K562 (cell line): ENCODE data around the gene MCM7. TPM values are rescaled to one million over a fixed set of nuclear protein-coding genes. Genes with fewer than 3 reads are reported as not detected.

Experiments used
- BACH1 ChIP-seq: fragments of 200-800 bp; sonication (Bioruptor generic); IDR thresholded peaks from 2 replicates; pipeline ENCODE4 v1.6.1; 2016; ENCODE audit warnings: missing genetic modification characterization, missing compliant biosample characterization
- CHAMP1 ChIP-seq: fragments of 450-650 bp; IDR thresholded peaks from 2 replicates; pipeline ENCODE4 v1.6.1; 2016; ENCODE audit warnings: mild to moderate bottlenecking
- MAZ ChIP-seq, 2 experiments: fragments of 450-650 bp in 1 of 2; sonication (generic) in 1 of 2; formaldehyde crosslinking; IDR thresholded peaks in 1 of 2; conservative IDR thresholded peaks in 1 of 2; 2 replicates each; pipeline versions ENCODE4 v1.4.0 to v1.5.0; 2020; ENCODE audit warnings: mild to moderate bottlenecking in 1 of 2, missing genetic modification reagents in 1 of 2
- MED1 ChIP-seq: sonication (generic); formaldehyde crosslinking; IDR thresholded peaks from 2 replicates; pipeline ENCODE4 v1.8.1; 2023; ENCODE audit warnings: missing genetic modification reagents, borderline replicate concordance
- PHB2 ChIP-seq: fragments of 450-650 bp; IDR thresholded peaks from 2 replicates; pipeline ENCODE4 v1.6.1; 2017; ENCODE audit warnings: low read depth
- SP1 ChIP-seq: sonication (generic); formaldehyde crosslinking; IDR thresholded peaks from 2 replicates; pipeline ENCODE4 v1.8.1; 2022; ENCODE audit warnings: mild to moderate bottlenecking, missing genetic modification reagents
- THRB ChIP-seq: fragments of 450-650 bp; formaldehyde crosslinking; conservative IDR thresholded peaks from 2 replicates; pipeline ENCODE4 v1.4.0; 2022; ENCODE audit warnings: mild to moderate bottlenecking, missing genetic modification characterization
- ZBTB40 ChIP-seq, 2 experiments: fragments of 450-650 bp in 1 of 2; sonication (generic) in 1 of 2; formaldehyde crosslinking in 1 of 2; IDR thresholded peaks; 2 replicates each; pipeline versions ENCODE4 v1.7.1 to v1.9.0; 2016 to 2022; ENCODE audit warnings: inconsistent platforms in 1 of 2, mild to moderate bottlenecking in 1 of 2, missing genetic modification reagents in 1 of 2
- ZNF639 ChIP-seq, 2 experiments: fragments of 200-800 bp in 1 of 2; sonication (Bioruptor generic) in 1 of 2; sonication (generic) in 1 of 2; formaldehyde crosslinking in 1 of 2; IDR thresholded peaks in 1 of 2; conservative IDR thresholded peaks in 1 of 2; 2 replicates each; pipeline versions ENCODE4 v1.5.0 to v1.6.1; 2016 to 2020; ENCODE audit warnings: missing compliant biosample characterization in 1 of 2, missing genetic modification characterization in 1 of 2, missing genetic modification reagents in 1 of 2
- polyA plus RNA-seq, 8 experiments: library from polyadenylated mRNA; depleted of rRNA in 4 of 8; stranded (reverse) in 5 of 8; unstranded in 3 of 8; fragments of >200 nt; fragmentation: Nextera tagmentation in 2 of 8; fragmentation: Illumina TruSeq in 1 of 8; extraction: Ambion mirVana in 2 of 8; extraction: Trizol in 1 of 8; gene quantifications; 2 replicates each; pipeline versions ENCODE4 v1.2.1 to v1.2.3, GENCODE V29; 2011 to 2014; ENCODE audit warnings: inconsistent platforms in 1 of 8, missing spikeins in 1 of 8
- total RNA-seq, 7 experiments: library from RNA; depleted of rRNA in 6 of 7; stranded (reverse); fragments of >200 nt in 6 of 7; fragmentation: Illumina TruSeq in 2 of 7; extraction: Trizol in 2 of 7; gene quantifications; 2 replicates each; pipeline versions ENCODE4 v1.2.1 to v1.2.3, GENCODE V29; 2011 to 2021; ENCODE audit warnings: low replicate concordance in 1 of 7

Gene MCM7
- total and polyA plus RNA-seq, 9 of the 15 experiments (the other 6 are each of a cell fraction or from before 2014, with no cell fraction given) = 329 to 856 (median 437) TPM

- no peak for TF ChIP-seq CHAMP1
- no peak for TF ChIP-seq MED1 (CRISPR knock-in tag)
- TF ChIP-seq ZBTB40 (IDR thresholded peaks at IDR 0.05) = peak; percentile 4; the same call in 1 of the 2 replicates
- no peak for TF ChIP-seq ZBTB40 (CRISPR knock-in tag; IDR thresholded peaks at IDR 0.05)
- 0 out of 2 replicates have a peak, but pooled peaks have one; percentile 27 for TF ChIP-seq PHB2
- TF ChIP-seq THRB (CRISPR knock-in tag) = no peak
- TF ChIP-seq SP1 = no peak
- peak in 1 of 2 experiments; percentile 49; a peak in 1 of 4 replicates for TF ChIP-seq ZNF639 (CRISPR knock-in tag; conservative IDR thresholded peaks at IDR 0.05 in 1 of 2, IDR thresholded peaks at IDR 0.05 in 1 of 2)
- no peak for TF ChIP-seq BACH1 (tag)
- no peak for TF ChIP-seq MAZ (CRISPR knock-in tag; conservative IDR thresholded peaks at IDR 0.05 in 1 of 2, IDR thresholded peaks at IDR 0.05 in 1 of 2)
Measured at GRCh38 chr7:100082978-100083377, 18.2 kb downstream of the MCM7 start (continued).
